ENCODE measurements around the gene ZBTB45. TPM values are rescaled to one million over a fixed set of nuclear protein-coding genes. Genes with fewer than 3 reads are reported as not detected.

Gene ZBTB45
- total and polyA plus RNA-seq, 9 of the 15 experiments (the other 6 are each of a cell fraction or from before 2014, with no cell fraction given) = 0.08 to 16.1 (median 1.8) TPM

DNA sequence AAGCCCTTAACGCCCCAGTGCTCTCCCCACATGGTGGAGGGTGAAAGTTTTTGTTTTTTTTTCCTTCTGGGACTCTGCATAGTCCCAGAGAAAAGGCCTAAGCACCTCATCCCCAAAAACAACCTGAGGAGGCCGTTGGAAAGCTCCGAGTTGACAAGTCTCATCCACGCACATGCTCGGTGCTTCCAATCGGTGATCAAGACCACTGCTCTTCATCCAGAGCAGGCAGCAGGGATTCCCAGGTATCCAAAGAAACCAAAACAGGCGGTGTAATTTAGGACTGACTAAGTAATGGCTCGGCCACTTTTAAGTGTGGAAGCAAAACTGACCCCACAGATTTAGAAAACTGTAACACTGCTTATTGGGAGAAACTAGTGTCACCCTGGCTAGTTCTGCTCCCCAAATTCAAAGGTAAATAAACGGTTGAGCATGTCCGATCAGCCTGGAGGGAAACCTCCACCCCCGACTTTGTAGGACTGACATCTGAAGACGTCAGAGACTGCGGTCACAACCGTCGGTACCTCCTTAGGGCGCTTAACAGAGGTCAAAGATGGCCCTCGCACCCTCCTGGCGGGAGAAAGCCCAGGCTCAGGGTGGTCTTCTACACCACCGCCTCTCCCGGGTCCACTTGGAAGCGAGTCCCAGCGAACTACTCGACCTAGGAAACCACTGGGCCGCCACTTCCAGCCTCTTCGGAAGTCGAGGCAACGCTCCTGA lies 44.5 kb downstream of the ZBTB45 start (continued):
- TF ChIP-seq, protein P1, sequence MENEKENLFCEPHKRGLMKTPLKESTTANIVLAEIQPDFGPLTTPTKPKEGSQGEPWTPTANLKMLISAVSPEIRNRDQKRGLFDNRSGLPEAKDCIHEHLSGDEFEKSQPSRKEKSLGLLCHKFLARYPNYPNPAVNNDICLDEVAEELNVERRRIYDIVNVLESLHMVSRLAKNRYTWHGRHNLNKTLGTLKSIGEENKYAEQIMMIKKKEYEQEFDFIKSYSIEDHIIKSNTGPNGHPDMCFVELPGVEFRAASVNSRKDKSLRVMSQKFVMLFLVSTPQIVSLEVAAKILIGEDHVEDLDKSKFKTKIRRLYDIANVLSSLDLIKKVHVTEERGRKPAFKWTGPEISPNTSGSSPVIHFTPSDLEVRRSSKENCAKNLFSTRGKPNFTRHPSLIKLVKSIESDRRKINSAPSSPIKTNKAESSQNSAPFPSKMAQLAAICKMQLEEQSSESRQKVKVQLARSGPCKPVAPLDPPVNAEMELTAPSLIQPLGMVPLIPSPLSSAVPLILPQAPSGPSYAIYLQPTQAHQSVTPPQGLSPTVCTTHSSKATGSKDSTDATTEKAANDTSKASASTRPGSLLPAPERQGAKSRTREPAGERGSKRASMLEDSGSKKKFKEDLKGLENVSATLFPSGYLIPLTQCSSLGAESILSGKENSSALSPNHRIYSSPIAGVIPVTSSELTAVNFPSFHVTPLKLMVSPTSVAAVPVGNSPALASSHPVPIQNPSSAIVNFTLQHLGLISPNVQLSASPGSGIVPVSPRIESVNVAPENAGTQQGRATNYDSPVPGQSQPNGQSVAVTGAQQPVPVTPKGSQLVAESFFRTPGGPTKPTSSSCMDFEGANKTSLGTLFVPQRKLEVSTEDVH (IDR thresholded peaks at IDR 0.05; ENCODE audit: low read depth, partially characterized antibody) = no peak
- no peak for TF ChIP-seq ZNF780A (CRISPR knock-in tag; IDR thresholded peaks at IDR 0.05)

DNA sequence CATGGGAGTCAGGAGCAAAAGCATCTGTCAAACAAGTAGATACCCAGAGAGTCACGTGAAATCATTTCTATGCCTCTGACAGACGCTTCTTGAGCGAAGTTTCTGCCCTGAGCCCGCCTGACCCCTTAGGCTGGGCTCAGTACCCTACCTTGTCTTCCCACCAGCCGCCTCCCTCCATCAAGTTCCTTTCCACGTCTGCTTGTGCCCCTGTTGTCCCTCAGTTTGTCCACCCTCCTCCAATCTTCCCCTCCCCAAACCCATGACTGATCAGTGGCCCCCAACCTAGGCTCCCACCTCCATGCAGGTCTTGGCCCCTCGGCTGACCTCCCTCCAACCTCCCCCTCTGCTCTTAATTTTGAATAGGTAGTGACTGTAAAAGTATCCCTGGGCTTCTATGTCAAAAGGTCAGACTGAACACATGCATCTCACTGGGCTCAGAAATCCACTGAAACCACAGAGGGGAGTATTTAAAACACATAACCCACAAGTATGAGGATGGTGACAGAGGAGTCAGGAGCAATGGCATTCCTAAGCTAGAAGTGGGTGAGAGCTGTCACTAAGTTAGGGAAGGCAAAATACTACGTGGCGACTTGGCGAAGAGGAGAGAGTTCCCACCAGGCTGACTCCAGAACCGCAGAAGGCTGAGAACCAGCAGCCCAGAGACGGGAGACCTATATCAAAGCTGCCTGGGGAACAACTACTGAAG lies 45.2 kb downstream of the ZBTB45 start:
- H2AFZ ChIP-seq (ENCODE audit: low read depth, low read length) = no peak overlapping the region
- CTCF ChIA-PET (ENCODE audit: low intra/inter-chr PET ratio) = no interaction called here
- 69% methylated on average over 12 of the region's 12 CpGs for WGBS (ENCODE audit: insufficient coverage, low coverage, missing lambda C conversion rate)

More for the DNA sequence above, 45.2 kb downstream of the ZBTB45 start:
- POLR2A ChIA-PET = interaction anchor here (0.8 to 2.1 kb wide), 4 partner anchors 8 to 45 kb away, joined by 3 to 7 read pairs (median 4); partner anchors contain the start of gene ZBTB45
- H3K4me1 ChIP-seq (replicated peaks in 1 of 2; ENCODE audit: control insufficient read depth in 2 of 2, insufficient read depth in 2 of 2, low read length in 2 of 2) = peaks cover 26 to 40% of the 10 kb centered on the region in 2 experiments
- peaks cover 40% of the 10 kb centered on the region; the same call in 2 of the 3 replicates for H3K36me3 ChIP-seq (ENCODE audit: control insufficient read depth, insufficient read depth, low read length)
- 0 out of 2 replicates have a peak overlapping the region, but pooled peaks have one; percentile 59 for H3K4me3 ChIP-seq
- TF ChIP-seq SUPT5H (IDR thresholded peaks at IDR 0.05) = peak; percentile 58
- peak; percentile 55 for TF ChIP-seq POLR2A (conservative IDR thresholded peaks at IDR 0.05)
- TF ChIP-seq TBL1XR1 (IDR thresholded peaks at IDR 0.05; ENCODE audit: low read length in 2 of 2) = peak in 1 of 2 experiments; percentile 46; a peak in 1 of 4 replicates
- TF ChIP-seq TRIM28 (IDR thresholded peaks at IDR 0.05) = no peak
- H3K27ac ChIP-seq (ENCODE audit: extremely low read depth, low read depth, low read length) = peak overlapping the region; percentile 92; the same call in 2 of the 3 replicates
- H4K20me1 ChIP-seq (replicated peaks; ENCODE audit: control insufficient read depth, insufficient read depth, low read length) = 0 out of 2 replicates have a peak, but pooled peaks cover 9% of the 10 kb centered on the region
- no peak for ATAC-seq
- H3K27me3 ChIP-seq (ENCODE audit: control insufficient read depth in 2 of 2, insufficient read depth in 2 of 2, low read length in 2 of 2) = no peaks in the 10 kb centered on the region
- H3K9ac ChIP-seq (ENCODE audit: insufficient read depth in 1 of 2, low read depth in 2 of 2, low read length in 2 of 2) = peak overlapping the region; percentile 23 to 75; a peak in 3 of 4 replicates
- H3K4me2 ChIP-seq (ENCODE audit: insufficient read depth, low read length) = peak overlapping the region; percentile 90
- intact Hi-C loops (cut with micrococcal nuclease) = no loop called here
- BruUV-seq (replicated peaks) = TSS peak; percentile 36
- peaks cover 2% of the 10 kb centered on the region; the same call in 1 of the 3 replicates for H3K79me2 ChIP-seq (ENCODE audit: control insufficient read depth, insufficient read depth, low read length)
- FAIRE-seq = no peak
- in situ Hi-C loops (cut with MboI) = no loop called here
- peaks cover 2% of the 10 kb centered on the region for H3K9me1 ChIP-seq (ENCODE audit: control insufficient read depth, insufficient read depth, low read length)
- peak in 1 of 4 experiments; percentile 34 for DNase-seq (ENCODE audit: extremely low read depth in 1 of 4, low spot score in 3 of 4)
- H3K9me3 ChIP-seq (replicated peaks; ENCODE audit: control insufficient read depth, insufficient read depth, low read depth, low read length) = no peaks in the 10 kb centered on the region

Measured in K562 (cell line).